HG03378 (cell line): ENCODE results near the gene MPHOSPH9.

Source experiments
- ATAC-seq: cut with Tn5 transposase; IDR thresholded peaks from one replicate; pipeline ENCODE4 v1.9.1; 2021; ENCODE audit warnings: mild to moderate bottlenecking, moderate library complexity; ENCODE audit not compliant: unreplicated experiment

MPHOSPH9 gene

GRCh38 chr12:123150275-123150743, 82.6 kb downstream of the MPHOSPH9 start:
- ATAC-seq = no peak

- no peak for ATAC-seq
Observed at GRCh38 chr12:123149501-123150274, 83.3 kb downstream of the MPHOSPH9 start.

DNA sequence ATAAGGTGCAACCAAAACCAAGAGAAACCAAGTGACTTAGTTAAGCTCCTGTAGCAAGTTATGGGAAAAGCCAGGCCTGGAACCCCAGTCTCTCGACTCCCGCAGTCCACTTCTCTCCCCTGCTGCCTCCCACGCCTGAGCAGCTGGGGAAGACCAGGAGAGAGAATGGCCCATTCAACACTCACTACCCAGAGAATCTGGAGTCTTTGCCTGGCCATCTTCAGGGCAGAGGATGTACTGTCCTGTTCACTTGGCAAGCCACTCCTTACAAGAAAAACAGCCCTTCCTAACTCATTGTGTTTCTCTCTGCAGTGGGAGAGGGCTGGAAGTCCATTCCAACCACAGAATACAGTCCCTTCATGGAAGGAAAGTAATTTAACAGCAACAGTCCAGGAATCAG, 83.9 kb downstream of the MPHOSPH9 start:
- no peak for ATAC-seq

DNA sequence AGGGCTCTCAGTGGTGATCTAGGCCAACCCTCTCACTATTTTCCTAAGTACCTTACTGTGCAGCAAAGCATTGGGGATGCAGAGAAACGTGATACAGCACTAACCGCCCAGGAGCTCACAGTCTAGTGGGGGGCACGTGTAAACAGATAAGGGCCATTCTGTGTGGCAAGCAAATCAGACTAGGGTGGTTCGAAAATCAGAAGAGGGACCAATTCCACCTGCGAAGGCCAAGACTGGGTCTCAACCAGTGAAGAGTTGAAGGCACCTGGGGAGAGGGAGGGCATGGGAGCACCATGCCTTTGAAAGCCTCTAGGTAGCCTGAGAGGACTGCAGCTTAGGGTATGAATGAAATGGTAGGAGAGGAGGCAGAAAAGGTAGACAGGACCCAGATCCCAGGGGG, 84.3 kb downstream of the MPHOSPH9 start:
- no peak for ATAC-seq

DNA sequence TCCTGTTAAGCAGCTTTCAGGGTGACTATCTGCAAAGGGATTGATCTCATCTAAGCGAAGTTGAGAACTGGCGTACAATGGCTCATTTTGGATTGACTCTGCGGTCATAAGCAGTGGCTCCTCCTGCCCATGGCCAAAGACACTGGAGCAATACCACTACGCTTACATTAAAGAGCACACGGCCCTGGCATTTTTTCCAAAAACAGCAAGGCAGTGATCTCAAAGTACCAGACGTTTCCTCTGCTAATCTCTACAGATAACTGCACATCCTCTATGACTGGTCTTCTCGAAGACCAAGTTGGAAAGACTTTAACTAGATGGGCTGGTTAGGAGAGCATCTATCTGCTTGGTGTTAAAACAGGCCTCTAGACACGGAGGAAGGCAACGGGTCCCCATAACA, 84.7 kb downstream of the MPHOSPH9 start:
- ATAC-seq = no peak

GRCh38 chr12:123145211-123145610, 87.7 kb downstream of the MPHOSPH9 start:
- no peak for ATAC-seq

DNA sequence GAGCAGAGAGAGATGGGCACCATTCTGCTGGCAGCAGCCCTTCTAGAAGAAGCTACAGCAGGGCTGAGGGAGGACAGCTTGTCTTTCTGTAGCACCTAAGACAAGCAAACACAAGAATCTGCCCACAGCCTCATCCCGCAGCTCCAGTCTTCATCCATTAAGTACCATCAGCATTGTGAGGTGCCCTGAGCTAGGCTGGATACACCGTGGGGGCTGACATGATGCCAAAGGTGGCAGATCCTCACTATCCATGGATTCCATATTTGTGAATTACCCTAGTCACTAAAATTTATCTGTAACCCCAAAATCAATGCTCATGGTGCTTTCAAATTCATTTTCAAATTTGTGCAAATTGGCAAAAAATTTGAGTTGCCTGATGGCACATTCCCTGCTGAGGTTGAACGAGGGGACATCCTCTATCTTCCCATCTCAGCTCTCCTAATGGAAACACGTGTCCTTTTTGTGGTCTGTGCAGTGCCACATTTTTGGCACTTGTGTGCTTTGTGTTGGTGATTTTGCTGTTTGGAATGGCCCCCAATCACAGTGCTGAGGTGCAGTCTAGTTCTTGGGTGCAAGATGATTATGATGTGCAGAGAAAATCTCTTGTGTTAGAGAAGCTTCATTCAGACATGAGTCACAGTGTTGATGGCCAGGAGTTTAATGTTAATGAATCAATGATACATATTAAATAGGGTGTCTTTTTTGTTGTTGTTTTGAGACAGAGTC, 89.0 kb downstream of the MPHOSPH9 start:
- ATAC-seq = no peak

- ATAC-seq = no peak
Observed at GRCh38 chr12:123142921-123143735, 89.8 kb downstream of the MPHOSPH9 start.

DNA sequence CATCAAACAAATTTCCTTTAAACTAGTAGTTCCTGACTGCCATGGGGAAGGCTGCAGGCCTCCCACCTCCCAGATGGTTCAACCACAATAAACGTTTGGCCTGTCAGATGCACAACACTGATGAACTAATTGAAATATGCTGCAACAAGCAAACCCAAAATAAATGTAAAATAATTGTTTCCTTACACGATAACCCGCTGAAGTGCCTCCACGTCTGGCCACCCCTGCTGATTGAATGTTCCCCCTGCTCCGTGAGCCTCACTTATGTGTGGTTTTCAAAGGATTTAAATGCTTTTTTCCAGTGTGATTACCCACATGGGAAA, 90.5 kb downstream of the MPHOSPH9 start:
- ATAC-seq = no peak

DNA sequence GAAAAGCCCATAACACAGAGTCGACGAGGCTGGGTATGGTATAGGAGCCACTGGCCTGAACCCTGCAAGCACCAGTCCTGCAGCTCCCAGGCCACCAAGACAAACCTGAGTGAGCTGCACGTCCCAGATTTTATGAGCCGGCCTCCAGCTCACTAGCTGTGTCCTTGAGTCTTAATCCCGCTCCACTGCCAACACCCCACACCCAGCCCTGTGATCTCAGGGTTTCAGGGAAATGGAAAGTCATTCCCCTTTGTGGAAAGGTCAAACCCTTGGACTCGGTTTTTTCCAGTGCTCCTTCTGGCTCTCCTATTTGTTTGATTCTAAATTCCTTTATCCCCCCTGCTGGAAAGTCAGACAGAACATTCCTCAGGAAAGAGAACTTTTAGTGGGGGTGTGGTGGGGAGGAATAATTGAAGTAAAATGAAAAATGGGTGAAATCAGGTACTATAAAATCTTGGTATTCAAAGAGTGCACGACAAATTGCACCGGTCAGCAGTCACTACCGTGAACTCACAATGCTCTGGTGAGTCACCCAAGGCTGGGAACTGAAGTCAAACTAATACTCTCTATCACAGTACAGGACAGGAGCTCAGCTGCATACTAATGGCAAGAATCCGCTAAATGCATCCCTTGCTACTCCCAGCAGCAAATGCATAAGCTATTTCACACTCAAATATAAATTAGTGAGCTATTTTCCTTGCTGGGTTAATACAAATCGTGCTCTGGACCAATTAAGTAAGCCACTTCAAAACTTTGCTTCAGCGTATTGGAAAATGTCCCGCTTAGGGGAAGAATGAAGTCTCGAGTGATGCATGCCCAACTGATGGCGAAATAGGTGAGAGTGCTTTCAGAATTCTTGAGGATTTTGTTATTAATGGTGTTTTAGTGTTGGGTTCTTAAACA, 91.1 kb downstream of the MPHOSPH9 start:
- ATAC-seq = no peak

DNA sequence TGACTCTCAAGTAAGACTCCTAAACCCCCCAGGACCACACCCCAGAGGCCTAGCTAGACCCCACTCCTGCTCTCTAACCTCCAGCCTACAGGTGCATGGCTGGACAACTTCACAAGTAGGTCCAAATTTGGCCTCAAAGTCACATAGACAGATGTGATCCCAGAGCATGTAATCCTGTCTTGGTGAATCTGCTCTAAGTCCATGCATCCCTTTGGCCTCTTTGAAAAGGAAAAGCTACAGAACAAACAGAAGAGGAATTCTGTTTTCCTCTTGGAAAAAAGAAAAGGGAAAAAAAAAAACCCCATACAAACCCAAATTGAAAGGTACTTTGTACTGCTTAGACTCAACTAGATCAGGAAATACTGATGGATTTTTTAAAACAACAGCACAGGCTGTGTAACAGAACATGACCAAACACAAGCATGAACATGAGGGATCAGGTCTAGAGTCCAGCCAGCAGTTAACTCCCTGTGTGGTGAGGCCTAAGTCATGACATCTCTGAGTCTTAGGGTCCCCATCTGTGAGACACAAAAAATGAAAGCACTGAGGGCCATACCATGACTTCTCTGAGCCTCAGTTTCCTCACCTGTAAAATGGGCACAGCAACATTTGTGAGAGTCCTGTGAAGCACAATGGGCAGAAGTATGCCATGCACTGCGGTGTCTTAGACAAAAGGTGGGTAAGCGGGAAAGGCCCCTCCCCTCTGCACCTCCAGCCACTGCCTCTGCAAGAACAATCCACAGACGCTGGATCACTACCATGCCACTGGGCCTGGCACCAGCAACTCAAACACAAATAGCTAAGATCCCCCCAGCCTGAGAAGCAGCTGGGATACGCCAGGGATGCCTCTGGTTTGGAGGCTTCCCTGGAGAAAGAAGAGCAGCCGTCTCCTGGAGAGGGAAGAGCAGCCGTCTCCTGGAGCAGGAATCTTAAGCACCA, 92.0 kb downstream of the MPHOSPH9 start:
- no peak for ATAC-seq

DNA sequence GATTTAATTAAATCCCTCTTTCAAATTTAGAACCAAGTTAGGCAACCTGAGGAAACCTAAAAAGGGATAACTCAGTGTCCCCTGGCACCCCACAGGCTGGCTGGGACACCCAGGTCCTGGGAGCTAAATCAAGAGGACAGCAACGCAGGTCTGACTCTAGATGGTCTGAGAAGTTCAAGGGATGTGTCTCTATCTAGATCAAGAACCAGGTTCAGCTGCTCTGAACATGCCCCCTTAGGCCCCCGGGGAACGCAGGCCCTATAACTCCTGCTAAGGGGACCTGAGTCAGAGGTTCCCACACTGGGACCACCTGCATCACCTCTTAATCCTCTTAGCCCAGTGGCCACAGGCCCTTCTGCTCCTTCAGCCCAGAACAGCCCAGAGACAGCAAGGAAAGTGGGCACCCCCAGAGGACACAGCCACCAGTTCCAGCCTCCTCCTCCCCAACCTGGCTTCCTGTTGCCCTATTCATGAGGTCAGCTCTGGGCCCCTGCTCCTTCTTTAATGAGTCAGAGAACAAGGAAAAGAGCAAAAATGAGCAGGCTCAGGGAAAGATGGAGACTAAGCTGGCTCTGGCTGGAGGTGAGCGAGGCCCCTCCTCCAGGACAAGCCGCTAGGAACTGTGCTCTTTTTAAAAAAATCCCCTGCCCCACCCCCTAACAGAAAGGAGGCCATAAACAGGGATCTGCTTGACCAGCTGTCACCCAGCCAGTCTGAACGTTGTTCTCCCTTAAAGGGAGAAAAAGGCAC, 92.8 kb downstream of the MPHOSPH9 start:
- ATAC-seq = no peak

- no peak for ATAC-seq
Observed at GRCh38 chr12:123135688-123136087, 97.3 kb downstream of the MPHOSPH9 start.

DNA sequence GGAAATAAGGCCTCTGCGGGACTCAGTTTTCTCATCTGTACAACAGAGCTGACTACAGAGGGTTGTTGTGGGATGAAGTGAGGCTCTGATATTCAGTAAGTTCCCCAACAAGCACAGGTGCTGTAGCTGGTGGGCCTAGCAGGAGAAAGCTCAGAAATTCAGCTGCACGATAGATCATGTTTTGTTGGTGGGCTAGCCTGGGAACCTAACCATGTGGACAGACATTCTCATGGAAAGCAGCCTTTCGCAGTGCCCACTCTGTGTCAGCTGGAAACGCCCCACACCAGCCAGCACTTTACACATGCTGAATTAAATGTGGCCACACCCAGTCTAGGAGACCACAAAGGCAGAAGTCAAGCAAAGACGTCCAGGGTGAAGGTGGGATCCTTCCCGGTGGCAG, 98.1 kb downstream of the MPHOSPH9 start:
- ATAC-seq = no peak

DNA sequence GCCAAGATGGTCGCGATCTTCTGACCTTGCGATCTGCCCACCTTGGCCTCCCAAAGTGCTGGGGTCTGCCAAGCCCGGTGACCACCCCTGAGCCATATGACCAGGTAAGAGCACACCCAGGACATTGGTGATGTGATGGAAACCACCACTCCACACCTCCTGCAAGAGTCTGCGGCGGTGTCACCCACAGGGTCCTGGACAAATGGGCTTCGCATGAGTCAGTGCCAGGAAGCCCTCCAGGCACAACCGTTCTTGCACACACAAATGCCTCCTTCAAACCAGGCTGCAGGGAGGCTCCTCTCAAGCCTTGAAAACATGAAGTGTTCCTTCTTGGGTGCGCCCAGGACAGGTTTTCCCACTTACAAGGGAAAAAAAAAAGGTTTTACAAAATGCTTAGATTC, 98.7 kb downstream of the MPHOSPH9 start:
- ATAC-seq = no peak

- no peak for ATAC-seq
Observed at GRCh38 chr12:123133701-123134100, 99.2 kb downstream of the MPHOSPH9 start.

DNA sequence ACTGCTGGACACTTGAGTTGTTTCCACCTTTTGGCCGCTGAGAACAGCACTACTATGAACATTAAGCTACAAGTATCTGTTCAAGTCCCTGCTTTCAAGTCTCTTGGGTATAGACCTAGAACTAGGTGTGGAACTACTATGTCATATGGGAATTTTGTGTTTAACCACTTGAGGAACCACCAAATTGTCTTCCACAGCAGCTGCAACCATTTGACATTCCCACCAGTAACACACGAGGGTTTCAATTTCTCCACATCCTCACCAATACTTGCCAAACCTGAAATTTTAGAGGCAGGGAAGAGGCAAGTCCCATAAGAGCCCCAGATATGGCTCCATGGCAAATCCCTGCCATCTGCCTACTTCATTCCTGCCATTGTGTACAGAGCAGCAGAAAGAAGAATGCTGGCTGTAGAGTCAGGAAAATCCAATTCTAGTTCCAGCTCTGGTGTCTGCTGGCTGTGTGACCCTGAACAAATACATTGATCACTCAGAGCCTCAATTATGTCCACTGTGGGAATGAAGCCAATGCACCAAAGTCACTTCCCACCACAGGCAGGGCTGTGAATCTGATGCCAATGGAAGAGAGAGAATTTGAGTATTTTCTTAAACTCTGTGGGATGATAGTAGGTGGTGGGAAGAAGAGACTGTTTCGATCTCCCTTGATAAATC, 99.9 kb downstream of the MPHOSPH9 start:
- ATAC-seq = no peak

DNA sequence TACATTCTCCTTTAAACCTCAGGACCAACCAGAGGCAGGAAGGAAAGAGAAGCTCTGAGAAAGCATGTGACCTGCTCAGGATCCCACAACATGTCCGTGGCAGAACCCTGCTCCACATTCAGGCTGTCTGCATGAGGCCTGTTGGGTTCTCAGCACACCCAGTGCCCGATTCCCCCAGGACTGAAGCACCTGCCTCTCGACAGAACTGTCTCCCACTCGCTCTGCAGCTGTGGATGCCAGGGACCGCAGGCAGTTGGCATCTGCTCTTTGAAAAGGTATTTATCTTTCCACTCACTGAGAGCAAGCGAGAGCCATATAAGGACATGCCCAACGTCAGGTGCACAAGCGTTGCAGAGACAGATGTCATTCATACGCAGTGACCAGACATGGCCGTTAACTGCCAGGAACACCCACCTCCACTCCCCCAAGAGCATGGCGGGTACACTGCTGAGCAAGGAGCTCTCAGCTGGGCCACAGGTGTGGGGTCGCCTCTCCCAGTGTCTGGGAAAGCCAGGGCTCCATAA, 101.0 kb downstream of the MPHOSPH9 start:
- ATAC-seq = no peak
